IMR-90 (cell line): ENCODE results near the gene CNGA1.
"Not testable (repeated sequence)": the region's sequence is repeated elsewhere in the genome, so short reads cannot be mapped to it uniquely, and the experiment has no call there.

Source experiments
- BHLHE40 ChIP-seq: fragments of 150-350 bp; IDR thresholded peaks from 2 replicates; pipeline ENCODE4 v1.6.1; 2016; ENCODE audit warnings: mild to moderate bottlenecking, low read depth, low read length
- CEBPB ChIP-seq: IDR thresholded peaks from 2 replicates; pipeline ENCODE4 v1.6.1; 2012; ENCODE audit warnings: low read depth, low read length, improper control_type of control experiment
- FOS ChIP-seq: fragments of 150-350 bp; IDR thresholded peaks from 2 replicates; pipeline ENCODE4 v1.6.1; 2016; ENCODE audit warnings: low read depth, low read length
- MXI1 ChIP-seq: IDR thresholded peaks from 2 replicates; pipeline ENCODE4 v1.6.1; 2012; ENCODE audit warnings: low read depth, mild to moderate bottlenecking, low read length, moderate library complexity, borderline replicate concordance
- POLR2A ChIP-seq: IDR thresholded peaks from 2 replicates; pipeline ENCODE4 v1.6.1; 2012; ENCODE audit warnings: mild to moderate bottlenecking, low read depth, low read length
- RAD21 ChIP-seq: IDR thresholded peaks from 2 replicates; pipeline ENCODE4 v1.6.1; 2012; ENCODE audit warnings: low read length, improper control_type of control experiment
- RCOR1 ChIP-seq: IDR thresholded peaks from 2 replicates; pipeline ENCODE4 v1.6.1; 2012; ENCODE audit warnings: mild to moderate bottlenecking, low read length, improper control_type of control experiment; ENCODE audit not compliant: insufficient replicate concordance
- RFX5 ChIP-seq: IDR thresholded peaks from 2 replicates; pipeline ENCODE4 v1.8.0; 2012; ENCODE audit warnings: low read depth, mild to moderate bottlenecking, low read length, moderate library complexity
- SMC3 ChIP-seq: fragments of 150-350 bp; IDR thresholded peaks from 2 replicates; pipeline ENCODE4 v1.6.1; 2016; ENCODE audit warnings: low read depth, mild to moderate bottlenecking, antibody characterized with exemption, low read length, moderate library complexity
- TF ChIP-seq, protein P1 (sequence below): fragments of 150-350 bp; IDR thresholded peaks from 2 replicates; pipeline ENCODE4 v1.6.1; 2016; ENCODE audit warnings: low read depth, mild to moderate bottlenecking, low read length, moderate library complexity, borderline replicate concordance
- TF ChIP-seq, protein P2 (sequence below): conservative IDR thresholded peaks from 2 replicates; pipeline ENCODE4 v1.5.1; 2012; ENCODE audit warnings: mild to moderate bottlenecking, low read depth, low read length, improper control_type of control experiment
- TF ChIP-seq, protein P3 (sequence below): fragments of 150-350 bp; IDR thresholded peaks from 2 replicates; pipeline ENCODE4 v1.6.1; 2017; ENCODE audit warnings: mild to moderate bottlenecking, antibody characterized with exemption, low read length, low read depth

DNA sequence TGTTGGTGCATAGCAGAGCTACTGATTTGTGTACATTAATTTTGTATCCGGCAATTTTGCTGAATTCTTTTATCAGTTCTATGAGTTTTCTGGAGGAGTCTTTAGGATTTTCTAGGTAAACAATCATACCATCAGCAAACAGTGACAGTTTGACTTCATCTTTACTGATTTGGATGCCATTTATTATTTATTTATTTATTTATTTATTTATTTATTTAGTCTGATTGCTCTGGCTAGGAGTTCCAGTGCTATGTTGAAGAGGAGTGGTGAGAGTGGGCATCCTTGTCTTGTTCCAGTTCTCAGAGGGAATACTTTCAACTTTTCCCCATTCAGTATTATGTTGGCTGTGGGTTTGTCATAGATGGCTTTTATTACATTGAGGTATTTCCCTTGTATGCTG lies 24.0 kb downstream of the CNGA1 start:
- TF ChIP-seq, protein P1, sequence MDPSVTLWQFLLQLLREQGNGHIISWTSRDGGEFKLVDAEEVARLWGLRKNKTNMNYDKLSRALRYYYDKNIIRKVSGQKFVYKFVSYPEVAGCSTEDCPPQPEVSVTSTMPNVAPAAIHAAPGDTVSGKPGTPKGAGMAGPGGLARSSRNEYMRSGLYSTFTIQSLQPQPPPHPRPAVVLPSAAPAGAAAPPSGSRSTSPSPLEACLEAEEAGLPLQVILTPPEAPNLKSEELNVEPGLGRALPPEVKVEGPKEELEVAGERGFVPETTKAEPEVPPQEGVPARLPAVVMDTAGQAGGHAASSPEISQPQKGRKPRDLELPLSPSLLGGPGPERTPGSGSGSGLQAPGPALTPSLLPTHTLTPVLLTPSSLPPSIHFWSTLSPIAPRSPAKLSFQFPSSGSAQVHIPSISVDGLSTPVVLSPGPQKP, result not testable (repeated sequence)
- TF ChIP-seq, protein P2, sequence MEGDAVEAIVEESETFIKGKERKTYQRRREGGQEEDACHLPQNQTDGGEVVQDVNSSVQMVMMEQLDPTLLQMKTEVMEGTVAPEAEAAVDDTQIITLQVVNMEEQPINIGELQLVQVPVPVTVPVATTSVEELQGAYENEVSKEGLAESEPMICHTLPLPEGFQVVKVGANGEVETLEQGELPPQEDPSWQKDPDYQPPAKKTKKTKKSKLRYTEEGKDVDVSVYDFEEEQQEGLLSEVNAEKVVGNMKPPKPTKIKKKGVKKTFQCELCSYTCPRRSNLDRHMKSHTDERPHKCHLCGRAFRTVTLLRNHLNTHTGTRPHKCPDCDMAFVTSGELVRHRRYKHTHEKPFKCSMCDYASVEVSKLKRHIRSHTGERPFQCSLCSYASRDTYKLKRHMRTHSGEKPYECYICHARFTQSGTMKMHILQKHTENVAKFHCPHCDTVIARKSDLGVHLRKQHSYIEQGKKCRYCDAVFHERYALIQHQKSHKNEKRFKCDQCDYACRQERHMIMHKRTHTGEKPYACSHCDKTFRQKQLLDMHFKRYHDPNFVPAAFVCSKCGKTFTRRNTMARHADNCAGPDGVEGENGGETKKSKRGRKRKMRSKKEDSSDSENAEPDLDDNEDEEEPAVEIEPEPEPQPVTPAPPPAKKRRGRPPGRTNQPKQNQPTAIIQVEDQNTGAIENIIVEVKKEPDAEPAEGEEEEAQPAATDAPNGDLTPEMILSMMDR, result not testable (repeated sequence)
- TF ChIP-seq SMC3, POLR2A, FOS, CEBPB, RCOR1, BHLHE40, RAD21, RFX5, MXI1: not testable (repeated sequence)
- TF ChIP-seq, protein P3, sequence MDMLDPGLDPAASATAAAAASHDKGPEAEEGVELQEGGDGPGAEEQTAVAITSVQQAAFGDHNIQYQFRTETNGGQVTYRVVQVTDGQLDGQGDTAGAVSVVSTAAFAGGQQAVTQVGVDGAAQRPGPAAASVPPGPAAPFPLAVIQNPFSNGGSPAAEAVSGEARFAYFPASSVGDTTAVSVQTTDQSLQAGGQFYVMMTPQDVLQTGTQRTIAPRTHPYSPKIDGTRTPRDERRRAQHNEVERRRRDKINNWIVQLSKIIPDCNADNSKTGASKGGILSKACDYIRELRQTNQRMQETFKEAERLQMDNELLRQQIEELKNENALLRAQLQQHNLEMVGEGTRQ, result not testable (repeated sequence)
